IMR-90 (cell line): ENCODE measurements around the gene ELFN2.

Experiments
- CEBPB ChIP-seq: IDR thresholded peaks from 2 replicates; pipeline ENCODE4 v1.6.1; 2012; ENCODE audit warnings: low read depth, low read length, improper control_type of control experiment
- POLR2A ChIP-seq: IDR thresholded peaks from 2 replicates; pipeline ENCODE4 v1.6.1; 2012; ENCODE audit warnings: mild to moderate bottlenecking, low read depth, low read length
- RCOR1 ChIP-seq: IDR thresholded peaks from 2 replicates; pipeline ENCODE4 v1.6.1; 2012; ENCODE audit warnings: mild to moderate bottlenecking, low read length, improper control_type of control experiment; ENCODE audit not compliant: insufficient replicate concordance
- TF ChIP-seq, protein P1 (sequence below): conservative IDR thresholded peaks from 2 replicates; pipeline ENCODE4 v1.5.1; 2012; ENCODE audit warnings: mild to moderate bottlenecking, low read depth, low read length, improper control_type of control experiment

DNA sequence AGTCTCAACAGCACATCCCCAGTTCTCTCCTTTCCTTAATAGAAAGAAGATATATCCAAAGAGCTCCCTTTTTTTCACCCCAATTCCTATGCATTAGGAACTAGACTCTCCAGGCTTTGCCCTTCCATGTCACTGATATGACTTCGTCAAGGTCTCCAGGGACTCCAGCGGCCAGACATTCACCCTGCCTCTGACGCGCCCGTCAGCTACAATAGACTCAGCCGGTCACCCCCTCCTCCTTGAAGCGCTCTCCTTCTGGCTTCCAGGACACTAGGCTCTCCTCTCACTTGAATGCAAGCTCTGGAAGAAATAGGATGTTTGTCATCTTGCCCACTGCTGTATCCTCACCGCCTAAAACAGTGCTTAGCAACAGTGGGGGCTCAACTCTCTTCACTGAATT, 14.9 kb upstream of the ELFN2 start:
- TF ChIP-seq, protein P1, sequence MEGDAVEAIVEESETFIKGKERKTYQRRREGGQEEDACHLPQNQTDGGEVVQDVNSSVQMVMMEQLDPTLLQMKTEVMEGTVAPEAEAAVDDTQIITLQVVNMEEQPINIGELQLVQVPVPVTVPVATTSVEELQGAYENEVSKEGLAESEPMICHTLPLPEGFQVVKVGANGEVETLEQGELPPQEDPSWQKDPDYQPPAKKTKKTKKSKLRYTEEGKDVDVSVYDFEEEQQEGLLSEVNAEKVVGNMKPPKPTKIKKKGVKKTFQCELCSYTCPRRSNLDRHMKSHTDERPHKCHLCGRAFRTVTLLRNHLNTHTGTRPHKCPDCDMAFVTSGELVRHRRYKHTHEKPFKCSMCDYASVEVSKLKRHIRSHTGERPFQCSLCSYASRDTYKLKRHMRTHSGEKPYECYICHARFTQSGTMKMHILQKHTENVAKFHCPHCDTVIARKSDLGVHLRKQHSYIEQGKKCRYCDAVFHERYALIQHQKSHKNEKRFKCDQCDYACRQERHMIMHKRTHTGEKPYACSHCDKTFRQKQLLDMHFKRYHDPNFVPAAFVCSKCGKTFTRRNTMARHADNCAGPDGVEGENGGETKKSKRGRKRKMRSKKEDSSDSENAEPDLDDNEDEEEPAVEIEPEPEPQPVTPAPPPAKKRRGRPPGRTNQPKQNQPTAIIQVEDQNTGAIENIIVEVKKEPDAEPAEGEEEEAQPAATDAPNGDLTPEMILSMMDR = no peak
- no peak for TF ChIP-seq RCOR1
- no peak for TF ChIP-seq POLR2A
- TF ChIP-seq CEBPB = no peak
